B cell (primary cell): ENCODE measurements around the gene KAT8. TPM values are rescaled to one million over a fixed set of nuclear protein-coding genes. Genes with fewer than 3 reads are reported as not detected.

Experiments used
- ATAC-seq: fragments of 200-7000 bp; cut with Tn5 transposase; one replicate; pipeline ENCODE4 v1.10.0; 2021; ENCODE audit warnings: low read depth, mild to moderate bottlenecking, moderate number of reproducible peaks, moderate library complexity
- CTCF ChIA-PET: fragments of 350-600 bp; sonication (Branson Sonifier 250); formaldehyde crosslinking; loops from one replicate; lab custom pipeline; 2021; ENCODE audit warnings: antibody characterized with exemption, inconsistent platforms; lab: Charles Lee
- POLR2A ChIA-PET: fragments of 350-600 bp; sonication (Branson Sonifier 250); formaldehyde crosslinking; loops from one replicate; lab custom pipeline; 2021; ENCODE audit warnings: antibody characterized with exemption; lab: Charles Lee
- DNase-seq: peaks from one replicate; pipeline ENCODE4 v3.0.0; 2013
- H2AFZ ChIP-seq: 2 replicates; pipeline ENCODE4 v1.6.1; 2012; ENCODE audit warnings: mild to moderate bottlenecking, low read depth, low read length; ENCODE audit not compliant: insufficient read depth, poor library complexity, severe bottlenecking
- H3K27ac ChIP-seq, 2 donors: 1 replicate in 1 of 2; 2 replicates in 1 of 2; pipeline ENCODE4 v1.5.1; 2012 to 2013; ENCODE audit warnings: low read length in 2 of 2, mild to moderate bottlenecking in 2 of 2, moderate library complexity in 1 of 2
- H3K27me3 ChIP-seq, 4 experiments: fragments of 200-600 bp in 1 of 4; sonication (generic) in 1 of 4; replicated peaks in 1 of 4; 1 replicate in 2 of 4; 2 replicates in 2 of 4; pipeline versions ENCODE4 v1.6.1 to v1.7.0; 2013 to 2016; ENCODE audit warnings: low read length in 3 of 4, mild to moderate bottlenecking in 2 of 4, mixed read lengths in 1 of 4, moderate library complexity in 1 of 4; ENCODE audit not compliant: insufficient read depth in 4 of 4, control insufficient read depth in 3 of 4; ENCODE audit errors: control extremely low read depth in 1 of 4
- H3K36me3 ChIP-seq, 2 experiments: replicated peaks in 1 of 2; 1 replicate in 1 of 2; 2 replicates in 1 of 2; pipeline versions ENCODE4 v1.6.1 to v1.7.1; 2013; ENCODE audit warnings: low read length in 1 of 2; ENCODE audit not compliant: insufficient read depth in 2 of 2, control insufficient read depth in 1 of 2; ENCODE audit errors: control extremely low read depth in 1 of 2, extremely low read depth in 1 of 2
- H3K4me1 ChIP-seq, 2 donors: fragments of 200-600 bp in 1 of 2; sonication (generic) in 1 of 2; 1 replicate in 1 of 2; 2 replicates in 1 of 2; pipeline versions ENCODE4 v1.5.1 to v1.6.1; 2013 to 2017; ENCODE audit warnings: low read length in 2 of 2; ENCODE audit not compliant: control insufficient read depth in 2 of 2, insufficient read depth in 2 of 2
- H3K4me2 ChIP-seq: replicated peaks from 2 replicates; pipeline ENCODE3; 2012; ENCODE audit warnings: mild to moderate bottlenecking, low read depth, low read length; ENCODE audit not compliant: poor library complexity, severe bottlenecking
- H3K4me3 ChIP-seq, 5 experiments: fragments of 200-600 bp in 1 of 5; sonication (generic) in 1 of 5; 1 replicate in 3 of 5; 2 replicates in 2 of 5; pipeline versions ENCODE4 v1.5.1 to v1.7.0; 2011 to 2016; ENCODE audit warnings: low read length in 4 of 5, mild to moderate bottlenecking in 4 of 5, low read depth in 2 of 5, control low read depth in 1 of 5, moderate library complexity in 1 of 5; ENCODE audit not compliant: insufficient read depth in 1 of 5; ENCODE audit errors: control extremely low read depth in 1 of 5, extremely low read depth in 1 of 5
- H3K79me2 ChIP-seq: fragments of 200-600 bp; sonication (generic); one replicate; pipeline ENCODE4 v1.6.0; 2016; ENCODE audit warnings: low read length; ENCODE audit not compliant: control insufficient read depth, insufficient read depth
- H3K9ac ChIP-seq: fragments of 200-600 bp; sonication (generic); 2 replicates; pipeline ENCODE4 v1.6.1; 2017; ENCODE audit warnings: mild to moderate bottlenecking, low read length, moderate library complexity
- H3K9me3 ChIP-seq, 3 donors: one replicate each; pipeline versions ENCODE4 v1.6.1 to v1.7.1; 2013; ENCODE audit warnings: low read length in 2 of 3; ENCODE audit not compliant: control insufficient read depth in 2 of 3, insufficient read depth in 1 of 3; ENCODE audit errors: control extremely low read depth in 1 of 3
- H4K20me1 ChIP-seq: 2 replicates; pipeline ENCODE4 v1.6.0; 2012; ENCODE audit warnings: mild to moderate bottlenecking, low read length; ENCODE audit not compliant: insufficient read depth, control insufficient read depth, poor library complexity, severe bottlenecking
- H3K27ac Mint-ChIP-seq: one replicate; pipeline ENCODE4 v1.8.0; 2021; ENCODE audit warnings: mixed read lengths
- H3K27me3 Mint-ChIP-seq: one replicate; pipeline ENCODE4 v1.8.0; 2021; ENCODE audit warnings: mixed read lengths
- H3K4me1 Mint-ChIP-seq: one replicate; pipeline ENCODE4 v1.8.0; 2021; ENCODE audit warnings: mixed read lengths
- H3K4me3 Mint-ChIP-seq: one replicate; pipeline ENCODE4 v1.8.0; 2021; ENCODE audit warnings: mixed read lengths
- H3K9me3 Mint-ChIP-seq: one replicate; pipeline ENCODE4 v1.8.0; 2022; ENCODE audit warnings: mixed read lengths; ENCODE audit not compliant: insufficient read depth
- EZH2 ChIP-seq: IDR thresholded peaks from 2 replicates; pipeline ENCODE4 v1.6.1; 2012; ENCODE audit warnings: borderline replicate concordance, low read depth, mild to moderate bottlenecking, moderate library complexity, low read length; ENCODE audit not compliant: insufficient read depth, poor library complexity, severe bottlenecking
- WGBS: methylation state at CpG from one replicate; pipeline ENCODE4 v1.1.5; 2013; ENCODE audit warnings: missing lambda C conversion rate; ENCODE audit not compliant: insufficient coverage; 5-methylcytosine and 5-hydroxymethylcytosine counted together
- intact Hi-C: fragments of 100-400 bp; cut with micrococcal nuclease; formaldehyde crosslinking; loops from one replicate; pipeline ENCODE4 v1.10.0; 2022
- polyA plus RNA-seq: library from polyadenylated mRNA; depleted of rRNA; stranded (reverse); fragments of >200 nt; gene quantifications from 2 replicates; pipeline ENCODE4 v1.2.3, GENCODE V29; 2012
- total RNA-seq, 2 donors: library from RNA; stranded (reverse); fragments of 120-200 nt in 1 of 2; gene quantifications; 1 replicate in 1 of 2; 2 replicates in 1 of 2; pipeline versions ENCODE4 v1.2.3 to v1.2.4, GENCODE V29; 2013 to 2022
- TF ChIP-seq, protein P1 (sequence below): fragments of 200-600 bp; IDR thresholded peaks from one replicate; pipeline ENCODE4 v1.8.0; 2022; ENCODE audit warnings: antibody characterized with exemption, mild to moderate bottlenecking

KAT8 gene
- total and polyA plus RNA-seq, 2 donors (not counting 1 experiment from before 2014, with no cell fraction given) = 100.0 to 102 TPM

- DNase-seq = no peak
- intact Hi-C loops = no loop called here
- Mint-ChIP-seq H3K27ac (no peak overlapping the region), H3K4me1 (peaks cover 6% of the 10 kb centered on the region), H3K4me3 (no peak overlapping the region), H3K27me3 (no peaks in the 10 kb centered on the region), H3K9me3 (no peaks in the 10 kb centered on the region)
- peaks cover 0 to 4% of the 10 kb centered on the region in 2 donors for H3K4me1 ChIP-seq
- ATAC-seq = no peak
- no peak overlapping the region for H3K9ac ChIP-seq
- no peaks in the 10 kb centered on the region for H3K9me3 ChIP-seq
- H3K4me3 ChIP-seq = no peak overlapping the region
- H2AFZ ChIP-seq = no peak overlapping the region
- H3K4me2 ChIP-seq = no peak overlapping the region
- 97% methylated on average over 16 of the region's 16 CpGs for WGBS
- ChIA-PET POLR2A (interaction anchor here (0.9 kb wide), 1 partner anchor 11 kb away, joined by 3 read pairs; the partner anchor contains the start of genes ZNF646 and ZNF668), CTCF (interaction anchor here (0.6 kb wide), 1 partner anchor 17 kb away, joined by 3 read pairs; no protein-coding TSS in a partner anchor)
- H3K27ac ChIP-seq = no peak overlapping the region
- peaks cover 47% of the 10 kb centered on the region for H4K20me1 ChIP-seq
- peaks cover 0 to 35% of the 10 kb centered on the region in 2 experiments for H3K36me3 ChIP-seq
- H3K79me2 ChIP-seq = peaks cover 46% of the 10 kb centered on the region
- no peak for TF ChIP-seq EZH2
- TF ChIP-seq, protein P1, sequence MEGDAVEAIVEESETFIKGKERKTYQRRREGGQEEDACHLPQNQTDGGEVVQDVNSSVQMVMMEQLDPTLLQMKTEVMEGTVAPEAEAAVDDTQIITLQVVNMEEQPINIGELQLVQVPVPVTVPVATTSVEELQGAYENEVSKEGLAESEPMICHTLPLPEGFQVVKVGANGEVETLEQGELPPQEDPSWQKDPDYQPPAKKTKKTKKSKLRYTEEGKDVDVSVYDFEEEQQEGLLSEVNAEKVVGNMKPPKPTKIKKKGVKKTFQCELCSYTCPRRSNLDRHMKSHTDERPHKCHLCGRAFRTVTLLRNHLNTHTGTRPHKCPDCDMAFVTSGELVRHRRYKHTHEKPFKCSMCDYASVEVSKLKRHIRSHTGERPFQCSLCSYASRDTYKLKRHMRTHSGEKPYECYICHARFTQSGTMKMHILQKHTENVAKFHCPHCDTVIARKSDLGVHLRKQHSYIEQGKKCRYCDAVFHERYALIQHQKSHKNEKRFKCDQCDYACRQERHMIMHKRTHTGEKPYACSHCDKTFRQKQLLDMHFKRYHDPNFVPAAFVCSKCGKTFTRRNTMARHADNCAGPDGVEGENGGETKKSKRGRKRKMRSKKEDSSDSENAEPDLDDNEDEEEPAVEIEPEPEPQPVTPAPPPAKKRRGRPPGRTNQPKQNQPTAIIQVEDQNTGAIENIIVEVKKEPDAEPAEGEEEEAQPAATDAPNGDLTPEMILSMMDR = no peak
- no peaks in the 10 kb centered on the region for H3K27me3 ChIP-seq
Observed at GRCh38 chr16:31084584-31085302, 32.7 kb upstream of the KAT8 start.

DNA sequence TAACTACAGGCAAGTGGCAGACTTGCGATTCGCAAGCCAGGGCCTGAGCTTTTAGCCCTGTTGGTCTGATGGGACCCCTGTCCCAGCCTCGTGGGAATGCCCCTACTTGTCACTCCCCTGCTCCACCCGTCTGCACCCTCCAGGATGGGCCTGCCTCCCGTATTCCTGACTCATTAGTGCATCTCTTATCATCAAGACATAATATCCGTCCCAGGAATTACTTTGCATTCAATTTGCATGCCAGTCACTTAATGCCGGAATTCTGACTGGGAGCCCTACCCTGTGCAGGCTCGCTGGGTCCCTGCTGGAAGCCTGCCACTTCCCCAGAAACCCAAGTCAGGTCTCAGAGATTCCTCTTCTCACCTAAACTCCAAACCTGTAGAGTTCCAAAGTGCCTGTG is 32.1 kb upstream of the KAT8 start:
- CTCF ChIA-PET = no interaction called here
- H3K27ac ChIP-seq = no peak overlapping the region
- intact Hi-C loops = no loop called here
- TF ChIP-seq, protein P1 = no peak
- TF ChIP-seq EZH2 = no peak
- H3K4me1 ChIP-seq = peaks cover 0 to 4% of the 10 kb centered on the region in 2 donors
- H3K9ac ChIP-seq = no peak overlapping the region
- H3K9me3 ChIP-seq = no peaks in the 10 kb centered on the region
- no peaks in the 10 kb centered on the region for H3K9me3 Mint-ChIP-seq
- H3K27me3 ChIP-seq = no peaks in the 10 kb centered on the region
- peaks cover 6% of the 10 kb centered on the region for H3K4me1 Mint-ChIP-seq
- H3K27ac Mint-ChIP-seq = no peak overlapping the region
- no peaks in the 10 kb centered on the region for H3K27me3 Mint-ChIP-seq
- no peak for ATAC-seq
- H3K4me3 ChIP-seq = no peak overlapping the region
- POLR2A ChIA-PET = interaction anchor here (0.9 kb wide), 1 partner anchor 11 kb away, joined by 3 read pairs; the partner anchor contains the start of genes ZNF646 and ZNF668
- H3K4me3 Mint-ChIP-seq = no peak overlapping the region
- H2AFZ ChIP-seq = no peak overlapping the region
- DNase-seq = no peak
- H3K79me2 ChIP-seq = peaks cover 39% of the 10 kb centered on the region
- H3K36me3 ChIP-seq = peaks cover 0 to 28% of the 10 kb centered on the region in 2 experiments
- peaks cover 40% of the 10 kb centered on the region for H4K20me1 ChIP-seq
- WGBS = 93% methylated on average over 8 of the region's 8 CpGs
- H3K4me2 ChIP-seq = no peak overlapping the region
